SJSA1 (cell line): ENCODE results near the gene PHLDA3. TPM values are rescaled to one million over a fixed set of nuclear protein-coding genes. Genes with fewer than 3 reads are reported as not detected.
"Not testable (repeated sequence)": the region's sequence is repeated elsewhere in the genome, so short reads cannot be mapped to it uniquely, and the experiment has no call there.

Experiments
- DNase-seq, 2 experiments: peaks; one replicate each; pipeline ENCODE4 v3.0.0-alpha.2; 2015 to 2020; ENCODE audit warnings: low spot score in 2 of 2, low read depth in 1 of 2
- H3K27ac ChIP-seq: fragments of 250-450 bp; sonication (Bioruptor Pico); 2 replicates; pipeline ENCODE4 v1.5.1; 2020; ENCODE audit warnings: mild to moderate bottlenecking, moderate library complexity
- H3K27me3 ChIP-seq: fragments of 250-450 bp; sonication (Bioruptor Pico); replicated peaks from 2 replicates; pipeline ENCODE4 v1.5.1; 2020; ENCODE audit warnings: mild to moderate bottlenecking, moderate library complexity
- H3K36me3 ChIP-seq: fragments of 250-450 bp; sonication (Bioruptor Pico); 2 replicates; pipeline ENCODE4 v1.5.1; 2020; ENCODE audit warnings: mild to moderate bottlenecking
- H3K4me1 ChIP-seq: fragments of 250-450 bp; sonication (Bioruptor Pico); replicated peaks from 2 replicates; pipeline ENCODE4 v1.6.1; 2021; ENCODE audit warnings: mild to moderate bottlenecking
- H3K4me3 ChIP-seq: fragments of 250-450 bp; sonication (Bioruptor Pico); 2 replicates; pipeline ENCODE4 v1.5.1; 2020; ENCODE audit warnings: mild to moderate bottlenecking
- H3K9me3 ChIP-seq: fragments of 250-450 bp; sonication (Bioruptor Pico); replicated peaks from 2 replicates; pipeline ENCODE4 v1.5.1; 2020; ENCODE audit warnings: mild to moderate bottlenecking
- total RNA-seq: library from RNA; depleted of rRNA; stranded (reverse); fragments of >200 nt; shearing (Covaris generic); gene quantifications from 2 replicates; pipeline ENCODE4 v1.2.3, GENCODE V29; 2014

Gene PHLDA3
- total RNA-seq, 1 experiment from 2014 or later: 75.0 TPM

DNA sequence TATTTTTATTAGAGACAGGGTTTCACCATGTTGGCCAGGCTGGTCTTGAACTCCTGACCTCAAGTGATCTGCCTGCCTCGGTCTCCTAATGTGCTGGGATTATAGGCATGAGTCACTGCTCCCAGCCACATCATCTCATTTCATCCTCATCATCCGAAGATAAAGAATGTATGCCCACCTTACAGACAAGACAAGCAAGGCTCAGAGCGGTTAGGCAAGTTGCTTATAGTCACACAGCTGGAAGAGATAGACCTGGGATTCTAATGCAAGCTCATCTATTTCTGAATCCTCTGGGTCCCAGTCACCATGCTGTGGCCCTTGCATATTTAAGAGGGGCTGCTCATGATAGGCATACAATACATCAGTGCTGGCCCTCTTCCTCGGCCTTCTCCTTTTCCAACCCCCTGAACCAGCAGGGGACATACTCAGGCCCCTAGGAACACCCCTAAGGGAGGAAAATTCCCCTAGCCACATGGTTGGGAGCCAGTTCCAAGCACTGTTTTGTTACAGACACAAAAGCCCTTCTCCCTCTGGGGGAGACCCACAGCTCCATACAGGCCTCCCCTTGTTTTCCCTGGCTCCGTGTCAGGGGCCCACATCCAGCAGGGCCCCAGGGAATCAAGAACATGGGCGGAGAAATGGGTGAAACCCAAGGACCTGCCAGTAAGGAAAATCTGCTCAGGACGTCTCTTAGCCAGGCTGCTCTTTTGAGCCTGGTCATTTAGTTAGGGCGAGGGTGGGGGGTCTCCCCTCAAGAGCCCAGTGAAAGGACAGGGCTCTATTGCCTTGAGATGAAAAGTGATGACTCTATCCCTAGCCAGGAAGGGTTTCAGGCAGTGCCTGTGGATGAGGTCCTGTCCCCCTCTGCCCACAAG is 31.0 kb upstream of the PHLDA3 start:
- Histone ChIP-seq H3K4me3 (no peak overlapping the region), H3K27ac (0 out of 2 replicates have a peak overlapping the region, but pooled peaks have one; percentile 10), H3K9me3 (no peaks in the 10 kb centered on the region), H3K4me1 (peaks cover 54% of the 10 kb centered on the region), H3K27me3 (no peaks in the 10 kb centered on the region), H3K36me3 (peaks cover 88% of the 10 kb centered on the region)
- no peak for DNase-seq

DNA sequence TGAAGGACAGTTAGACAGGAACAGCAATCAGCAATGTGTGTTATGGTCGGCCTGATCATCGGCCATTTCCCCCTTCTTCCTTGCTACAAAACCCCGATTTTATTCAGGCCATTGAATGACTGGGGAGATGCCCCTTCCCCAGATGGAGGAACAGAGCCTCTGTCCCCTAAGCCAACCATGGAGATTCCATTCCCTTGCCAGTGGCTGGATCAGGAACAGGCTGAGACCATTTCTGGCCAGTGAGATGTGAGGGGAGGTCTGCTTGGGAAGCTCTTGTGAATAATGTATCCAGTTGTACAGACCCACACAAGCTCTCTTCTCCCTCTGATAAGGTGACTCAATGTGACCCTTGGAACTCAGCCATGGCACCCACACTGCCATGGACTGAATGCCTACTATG is 30.2 kb upstream of the PHLDA3 start:
- Histone ChIP-seq H3K27me3 (no peaks in the 10 kb centered on the region), H3K4me1 (peaks cover 46% of the 10 kb centered on the region), H3K4me3 (no peak overlapping the region), H3K27ac (no peak overlapping the region), H3K9me3 (no peaks in the 10 kb centered on the region), H3K36me3 (peaks cover 89% of the 10 kb centered on the region)
- no peak for DNase-seq

- H3K4me3 ChIP-seq: no peak overlapping the region
- H3K36me3 ChIP-seq: peaks cover 90% of the 10 kb centered on the region
- peaks cover 40% of the 10 kb centered on the region for H3K4me1 ChIP-seq
- no peak overlapping the region for H3K27ac ChIP-seq
- H3K9me3 ChIP-seq: no peaks in the 10 kb centered on the region
- no peaks in the 10 kb centered on the region for H3K27me3 ChIP-seq
- no peak for DNase-seq
These were observed 29.6 kb upstream of the PHLDA3 start for GRCh38 chr1:201498621-201499020.

DNA sequence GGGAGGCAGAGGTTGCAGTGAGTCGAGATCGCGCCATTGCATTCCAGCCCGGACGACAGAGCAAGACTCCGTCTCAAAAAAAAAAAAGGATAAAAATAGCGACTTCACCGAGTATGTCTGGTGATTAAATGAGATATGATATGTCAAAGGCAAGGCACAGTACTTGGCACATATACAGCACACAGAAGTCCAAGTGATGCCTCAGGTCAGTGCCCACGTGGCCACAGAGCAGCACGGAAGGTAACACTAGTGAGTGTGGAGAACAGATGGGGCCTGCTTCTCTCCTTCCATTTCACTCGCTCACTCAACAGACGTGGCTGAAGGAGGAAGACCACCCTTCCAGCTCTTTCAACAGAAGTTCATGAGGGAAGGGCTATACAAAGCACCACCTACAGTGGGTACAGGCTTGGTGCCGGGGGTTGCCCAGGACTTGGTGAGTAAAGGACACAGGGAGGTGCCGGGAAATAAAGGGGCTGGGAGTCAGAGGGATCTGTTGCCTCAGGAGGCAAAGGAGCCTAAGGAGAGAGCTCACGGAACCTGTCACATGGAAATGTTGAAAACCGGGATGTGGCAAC is 29.0 kb upstream of the PHLDA3 start:
- Histone ChIP-seq H3K27ac (no peak overlapping the region), H3K36me3 (peaks cover 92% of the 10 kb centered on the region), H3K4me1 (peaks cover 34% of the 10 kb centered on the region), H3K4me3 (no peak overlapping the region), H3K9me3 (no peaks in the 10 kb centered on the region), H3K27me3 (no peaks in the 10 kb centered on the region)
- no peak for DNase-seq

GRCh38 chr1:201496296-201496690 is 27.3 kb upstream of the PHLDA3 start:
- Histone ChIP-seq H3K4me3 (no peak overlapping the region), H3K9me3 (no peaks in the 10 kb centered on the region), H3K27me3 (no peaks in the 10 kb centered on the region), H3K36me3 (peaks cover 92% of the 10 kb centered on the region), H3K4me1 (peaks cover 33% of the 10 kb centered on the region), H3K27ac (no peak overlapping the region)
- DNase-seq: no peak

GRCh38 chr1:201495551-201496295 is 26.7 kb upstream of the PHLDA3 start:
- H3K36me3 ChIP-seq: peaks cover 90% of the 10 kb centered on the region
- H3K27ac ChIP-seq: no peak overlapping the region
- H3K4me3 ChIP-seq: no peak overlapping the region
- H3K27me3 ChIP-seq: no peaks in the 10 kb centered on the region
- DNase-seq: no peak
- H3K9me3 ChIP-seq: no peaks in the 10 kb centered on the region
- H3K4me1 ChIP-seq: peaks cover 31% of the 10 kb centered on the region

DNA sequence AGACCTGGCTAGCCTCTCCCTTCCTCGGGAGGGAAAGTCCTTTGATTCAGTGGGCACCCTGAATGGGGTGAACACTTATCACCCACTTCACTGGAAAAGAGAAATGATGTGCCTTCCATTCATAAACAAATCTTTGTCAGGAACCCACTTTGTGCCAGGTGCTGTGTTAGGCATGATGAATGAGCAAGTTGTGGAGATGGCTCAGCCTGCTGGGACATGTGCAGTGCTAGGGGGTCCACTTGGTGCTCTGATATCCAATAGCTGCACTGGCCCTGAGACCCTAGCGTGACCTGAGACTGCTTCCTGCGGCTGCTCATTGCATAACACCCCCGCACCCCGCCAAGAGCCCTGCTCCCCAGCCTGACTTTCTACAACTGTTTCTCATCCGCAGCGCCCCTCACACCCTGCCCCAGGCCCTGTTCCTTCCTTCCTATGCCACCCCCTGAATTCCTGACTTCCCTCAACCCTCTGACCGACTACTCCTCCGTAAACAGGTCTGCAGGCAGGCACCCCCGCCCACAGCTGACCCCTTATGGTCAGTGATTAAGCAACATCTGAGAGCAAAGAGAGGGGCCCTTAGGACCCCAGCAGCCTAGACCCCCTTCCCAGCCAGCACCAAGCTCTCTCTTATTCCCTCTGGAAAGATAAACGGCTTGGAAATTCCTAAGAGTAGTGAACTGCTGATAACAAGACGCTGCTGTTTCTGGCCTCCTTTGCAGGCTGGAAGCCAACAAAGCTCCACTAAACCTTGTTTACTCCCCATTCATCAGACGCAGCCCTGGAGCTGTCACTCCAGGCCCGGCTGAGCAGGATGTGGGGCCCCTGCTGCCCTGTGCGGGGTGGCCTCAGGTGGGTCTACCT is 25.0 kb upstream of the PHLDA3 start:
- Histone ChIP-seq H3K36me3 (peaks cover 86% of the 10 kb centered on the region), H3K27me3 (no peaks in the 10 kb centered on the region), H3K9me3 (no peaks in the 10 kb centered on the region), H3K4me1 (peaks cover 34% of the 10 kb centered on the region), H3K4me3 (no peak overlapping the region), H3K27ac (no peak overlapping the region)
- DNase-seq: no peak

DNA sequence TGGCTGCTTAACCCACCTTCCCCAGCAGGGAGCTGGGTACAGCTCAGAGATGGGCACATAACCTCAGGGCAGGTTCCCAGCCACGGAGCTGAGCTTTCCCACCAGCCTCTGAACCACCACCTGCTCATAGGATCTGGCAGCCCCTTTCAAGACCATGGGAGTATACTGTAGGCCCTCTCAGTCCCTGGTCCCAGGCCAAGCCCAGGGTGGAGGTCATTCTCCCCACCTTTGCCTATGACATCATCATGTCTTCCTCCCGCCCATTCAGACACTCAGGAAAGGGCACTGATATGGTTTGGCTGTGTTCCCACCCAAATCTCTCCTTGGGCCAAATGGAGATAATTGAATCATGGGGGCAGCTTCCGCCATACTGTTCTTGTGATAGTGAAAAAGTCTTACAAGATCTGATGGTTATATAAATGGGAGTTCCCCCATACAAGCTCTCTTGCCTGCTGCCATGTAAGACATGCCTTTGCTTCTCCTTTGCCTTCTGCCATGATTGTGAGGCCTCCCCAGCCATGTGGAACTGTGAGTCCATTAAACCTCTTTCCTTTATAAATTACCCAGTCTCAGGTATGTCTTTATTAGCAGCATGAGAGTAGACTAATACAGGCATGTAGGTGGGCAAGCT is 24.2 kb upstream of the PHLDA3 start:
- peaks cover 41% of the 10 kb centered on the region for H3K4me1 ChIP-seq
- H3K4me3 ChIP-seq, H3K9me3 ChIP-seq, DNase-seq, H3K27ac ChIP-seq, H3K27me3 ChIP-seq: not testable (repeated sequence)
- peaks cover 86% of the 10 kb centered on the region for H3K36me3 ChIP-seq

- Histone ChIP-seq H3K4me1 (peaks cover 41% of the 10 kb centered on the region), H3K36me3 (peaks cover 90% of the 10 kb centered on the region), H3K27me3 (no peaks in the 10 kb centered on the region), H3K27ac (no peak overlapping the region), H3K4me3 (no peak overlapping the region), H3K9me3 (no peaks in the 10 kb centered on the region)
- no peak for DNase-seq
These were observed 23.0 kb upstream of the PHLDA3 start for GRCh38 chr1:201491896-201492511.

GRCh38 chr1:201490708-201491131 is 21.7 kb upstream of the PHLDA3 start:
- no peak overlapping the region for H3K27ac ChIP-seq
- H3K27me3 ChIP-seq: no peaks in the 10 kb centered on the region
- peaks cover 41% of the 10 kb centered on the region for H3K4me1 ChIP-seq
- no peak for DNase-seq
- no peaks in the 10 kb centered on the region for H3K9me3 ChIP-seq
- peaks cover 90% of the 10 kb centered on the region for H3K36me3 ChIP-seq
- no peak overlapping the region for H3K4me3 ChIP-seq

- no peaks in the 10 kb centered on the region for H3K27me3 ChIP-seq
- H3K4me3 ChIP-seq: no peak overlapping the region
- no peak for DNase-seq
- H3K4me1 ChIP-seq: peaks cover 41% of the 10 kb centered on the region
- peak overlapping the region; percentile 84 for H3K27ac ChIP-seq
- H3K36me3 ChIP-seq: peaks cover 90% of the 10 kb centered on the region
- no peaks in the 10 kb centered on the region for H3K9me3 ChIP-seq
These were observed 20.8 kb upstream of the PHLDA3 start for GRCh38 chr1:201489643-201490261.

- H3K9me3 ChIP-seq: no peaks in the 10 kb centered on the region
- peaks cover 92% of the 10 kb centered on the region for H3K36me3 ChIP-seq
- DNase-seq: peak; percentile 92 to 97
- H3K27ac ChIP-seq: peak overlapping the region; percentile 84
- no peaks in the 10 kb centered on the region for H3K27me3 ChIP-seq
- no peak overlapping the region for H3K4me3 ChIP-seq
- H3K4me1 ChIP-seq: peaks cover 41% of the 10 kb centered on the region
These were observed 20.0 kb upstream of the PHLDA3 start for GRCh38 chr1:201488830-201489589.
